Activated naive CD4-positive, alpha-beta T cell treated with anti-CD3 and anti-CD28 coated beads, Interleukin-2, amount 10 ng/mL, durations not matched to agents 7 days and 5 days (primary cell): ENCODE measurements around the gene LHFPL4.

Source experiments
- CTCF ChIA-PET: fragments of 350-600 bp; sonication (Branson Sonifier 250); formaldehyde crosslinking; loops from one replicate; lab custom pipeline; 2021; ENCODE audit warnings: antibody characterized with exemption; lab: Charles Lee
- DNase-seq: peaks from one replicate; pipeline ENCODE4 v3.0.0-alpha.2; 2020
- H3K27ac Mint-ChIP-seq: one replicate; pipeline ENCODE4 v1.8.0; 2021; ENCODE audit warnings: mild to moderate bottlenecking, moderate library complexity, mixed read lengths
- H3K27me3 Mint-ChIP-seq: one replicate; pipeline ENCODE4 v1.8.0; 2021; ENCODE audit warnings: mild to moderate bottlenecking, mixed read lengths
- H3K36me3 Mint-ChIP-seq: one replicate; pipeline ENCODE4 v1.8.0; 2021; ENCODE audit warnings: mixed read lengths
- H3K4me1 Mint-ChIP-seq: one replicate; pipeline ENCODE4 v1.8.0; 2021; ENCODE audit warnings: mixed read lengths
- H3K4me3 Mint-ChIP-seq: one replicate; pipeline ENCODE4 v1.8.0; 2021; ENCODE audit warnings: mild to moderate bottlenecking, moderate library complexity, mixed read lengths
- H3K9me3 Mint-ChIP-seq: one replicate; pipeline ENCODE4 v1.8.0; 2021; ENCODE audit warnings: mixed read lengths

The LHFPL4 gene

DNA sequence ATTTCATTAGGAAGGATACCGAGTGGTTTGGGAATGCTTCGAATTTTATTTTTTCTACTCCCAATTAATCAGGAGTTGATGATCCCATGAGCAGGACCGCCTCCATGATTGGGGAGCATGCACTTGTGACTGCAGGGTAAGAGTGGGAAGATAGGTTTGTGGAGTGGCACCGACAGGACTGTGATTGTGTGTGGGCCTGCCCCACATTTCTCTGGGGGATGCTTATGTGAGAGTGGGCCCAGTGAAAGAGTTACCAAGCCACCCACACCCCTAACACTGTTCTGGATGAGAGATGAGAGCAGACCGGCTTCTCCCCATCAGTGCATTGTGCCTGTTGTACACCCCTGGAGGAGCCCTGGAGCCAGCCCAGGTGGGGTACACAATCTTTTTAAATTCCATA lies 76.7 kb downstream of the LHFPL4 start:
- H3K4me3 Mint-ChIP-seq = no peak overlapping the region
- H3K27ac Mint-ChIP-seq = no peak overlapping the region
- no peak for DNase-seq
- peaks cover 69% of the 10 kb centered on the region for H3K36me3 Mint-ChIP-seq
- H3K9me3 Mint-ChIP-seq = no peaks in the 10 kb centered on the region
- CTCF ChIA-PET = no interaction called here
- H3K4me1 Mint-ChIP-seq = no peaks in the 10 kb centered on the region
- H3K27me3 Mint-ChIP-seq = no peaks in the 10 kb centered on the region

DNA sequence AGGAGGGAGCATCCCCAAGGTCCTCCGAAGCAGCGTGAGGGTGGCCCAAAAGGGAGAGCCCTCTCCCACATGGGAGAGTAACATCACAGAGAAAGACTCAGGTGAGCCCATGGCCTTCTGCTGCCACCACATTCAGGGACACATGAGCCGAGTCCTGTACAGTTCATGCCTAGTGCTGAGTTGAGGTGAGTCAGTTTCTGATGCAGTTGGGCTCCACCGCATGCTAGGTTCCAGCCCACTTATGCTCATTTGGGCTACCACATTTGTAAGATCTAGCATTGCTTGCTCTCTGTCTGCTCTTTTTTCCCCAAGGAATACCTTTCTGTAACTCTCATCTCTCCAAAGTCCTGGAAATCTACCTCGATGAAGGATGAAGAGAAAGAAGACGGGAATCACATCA lies 79.1 kb downstream of the LHFPL4 start:
- DNase-seq = no peak
- H3K9me3 Mint-ChIP-seq = no peaks in the 10 kb centered on the region
- H3K36me3 Mint-ChIP-seq = peaks cover 79% of the 10 kb centered on the region
- H3K4me3 Mint-ChIP-seq = no peak overlapping the region
- H3K4me1 Mint-ChIP-seq = no peaks in the 10 kb centered on the region
- CTCF ChIA-PET = no interaction called here
- no peak overlapping the region for H3K27ac Mint-ChIP-seq
- no peaks in the 10 kb centered on the region for H3K27me3 Mint-ChIP-seq

DNA sequence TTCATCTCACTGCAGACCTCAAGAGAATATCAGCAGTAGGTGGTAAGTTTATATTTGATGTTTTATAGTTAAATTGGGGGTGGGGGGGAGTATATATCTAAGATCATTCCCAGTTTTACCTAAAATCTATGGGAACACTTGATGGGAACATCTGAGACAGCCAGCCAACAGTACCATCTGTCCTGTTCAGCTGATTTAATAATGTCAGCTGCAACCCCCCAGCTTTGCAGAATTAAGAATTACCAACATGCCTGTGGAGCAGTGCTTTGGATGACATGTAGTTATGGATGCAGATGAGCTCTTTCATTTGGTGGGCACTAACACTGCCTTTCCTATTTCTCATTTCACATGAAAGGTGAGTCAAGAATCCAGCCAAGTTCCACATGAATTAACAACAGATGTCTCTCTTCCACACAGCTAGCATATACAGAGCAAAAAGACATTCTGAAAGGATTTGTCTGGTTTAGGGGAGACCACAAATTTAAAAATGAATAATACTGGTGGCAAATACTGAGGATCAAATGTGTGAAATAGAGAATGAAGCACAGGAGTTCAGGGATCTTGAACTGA lies 80.0 kb downstream of the LHFPL4 start:
- no peak for DNase-seq
- H3K9me3 Mint-ChIP-seq = no peaks in the 10 kb centered on the region
- H3K4me1 Mint-ChIP-seq = no peaks in the 10 kb centered on the region
- H3K27me3 Mint-ChIP-seq = no peaks in the 10 kb centered on the region
- H3K27ac Mint-ChIP-seq = no peak overlapping the region
- no peak overlapping the region for H3K4me3 Mint-ChIP-seq
- CTCF ChIA-PET = no interaction called here
- H3K36me3 Mint-ChIP-seq = peaks cover 75% of the 10 kb centered on the region

DNA sequence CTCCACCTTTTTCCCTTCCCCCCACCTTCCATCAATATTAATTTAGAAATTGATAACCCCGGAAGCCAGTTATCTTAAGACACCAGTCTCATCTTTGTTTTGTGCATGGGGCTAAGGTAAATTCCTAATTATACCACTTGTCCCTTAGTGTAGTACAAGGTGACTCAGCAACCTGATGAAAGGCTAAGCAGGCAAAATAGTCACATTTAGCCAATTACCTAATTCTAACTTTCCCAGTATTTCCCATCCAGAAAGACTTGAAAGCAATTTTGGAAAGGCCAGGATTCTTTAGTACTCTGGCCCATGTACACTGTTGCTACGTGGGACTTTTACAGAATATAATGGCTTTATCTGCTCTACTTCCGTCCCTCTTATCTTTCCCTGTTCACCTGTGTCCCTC lies 83.6 kb downstream of the LHFPL4 start:
- no peak overlapping the region for H3K27ac Mint-ChIP-seq
- H3K9me3 Mint-ChIP-seq = no peaks in the 10 kb centered on the region
- no peaks in the 10 kb centered on the region for H3K4me1 Mint-ChIP-seq
- CTCF ChIA-PET = no interaction called here
- no peak overlapping the region for H3K4me3 Mint-ChIP-seq
- DNase-seq = no peak
- no peaks in the 10 kb centered on the region for H3K27me3 Mint-ChIP-seq
- peaks cover 68% of the 10 kb centered on the region for H3K36me3 Mint-ChIP-seq

DNA sequence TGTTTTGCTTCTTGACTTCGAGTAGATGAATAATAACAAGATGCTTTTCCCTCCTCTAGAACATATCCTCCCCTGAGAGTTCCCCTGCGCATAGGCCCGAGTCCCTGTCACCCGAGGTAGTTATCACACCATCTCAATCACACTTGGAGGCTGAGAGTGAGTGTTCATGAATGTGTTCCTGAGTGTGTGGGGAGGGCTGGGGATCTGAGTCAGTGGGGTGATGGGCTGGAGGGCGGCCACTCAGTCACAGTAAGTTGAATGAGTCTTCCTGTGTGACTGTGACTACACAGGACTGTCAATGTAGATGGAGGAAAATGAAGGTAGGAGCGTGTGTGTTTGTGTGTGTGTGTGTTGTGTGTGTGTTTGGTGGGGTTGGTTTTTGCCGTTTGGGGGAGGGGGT lies 85.2 kb downstream of the LHFPL4 start:
- Mint-ChIP-seq H3K9me3 (no peaks in the 10 kb centered on the region), H3K36me3 (peaks cover 66% of the 10 kb centered on the region), H3K27me3 (no peaks in the 10 kb centered on the region), H3K4me1 (no peaks in the 10 kb centered on the region), H3K27ac (no peak overlapping the region), H3K4me3 (no peak overlapping the region)
- CTCF ChIA-PET = no interaction called here
- DNase-seq = no peak

DNA sequence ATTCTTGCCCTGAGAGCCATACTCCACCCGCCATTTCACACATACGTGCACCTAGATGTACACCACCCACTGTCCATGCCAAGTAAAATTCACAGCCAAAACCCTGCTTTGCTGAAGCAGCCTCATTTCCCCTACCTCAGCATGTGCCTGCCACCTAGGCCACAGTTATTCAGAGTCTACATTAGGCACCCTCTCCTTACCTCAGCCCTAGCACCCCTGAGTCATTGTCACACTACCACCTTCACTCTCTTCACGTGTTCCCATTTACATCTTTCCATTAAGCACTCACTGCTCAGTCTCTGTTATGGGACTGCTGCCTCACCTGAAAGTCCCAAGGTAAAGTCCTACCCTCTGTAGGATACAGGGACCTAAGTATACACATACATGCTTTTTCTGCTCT lies 86.2 kb downstream of the LHFPL4 start:
- Mint-ChIP-seq H3K9me3 (no peaks in the 10 kb centered on the region), H3K36me3 (peaks cover 58% of the 10 kb centered on the region), H3K27me3 (no peaks in the 10 kb centered on the region), H3K27ac (peak overlapping the region; percentile 50), H3K4me3 (no peak overlapping the region), H3K4me1 (no peaks in the 10 kb centered on the region)
- DNase-seq = no peak
- CTCF ChIA-PET = no interaction called here

DNA sequence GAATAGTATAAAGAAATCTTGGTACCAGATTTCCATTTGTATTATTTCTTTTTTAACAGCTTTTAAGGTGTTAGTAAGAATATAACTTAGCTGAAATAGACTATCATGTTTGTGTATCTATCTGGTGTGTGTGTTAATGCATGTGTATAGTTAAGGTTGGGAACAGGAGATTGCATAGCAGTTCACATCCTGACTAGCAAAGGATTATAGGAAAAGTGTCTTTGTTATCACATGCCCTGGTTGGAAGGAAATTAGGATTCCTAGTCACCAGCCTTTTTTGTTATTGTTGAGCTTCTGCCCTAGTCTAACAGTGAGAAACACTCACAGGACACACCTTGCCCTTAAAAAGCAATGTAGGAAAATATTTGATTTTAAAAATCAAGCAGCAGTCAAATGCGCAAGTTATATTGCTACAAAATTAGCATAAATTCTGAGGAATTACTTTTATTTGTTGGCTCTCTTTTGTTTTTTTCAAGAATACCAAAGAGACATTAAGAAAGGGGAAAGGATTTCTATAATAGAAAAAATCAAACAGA lies 98.0 kb downstream of the LHFPL4 start:
- Mint-ChIP-seq H3K27ac (no peak overlapping the region), H3K4me3 (no peak overlapping the region), H3K9me3 (no peaks in the 10 kb centered on the region), H3K36me3 (peaks cover 26% of the 10 kb centered on the region), H3K27me3 (no peaks in the 10 kb centered on the region), H3K4me1 (peaks cover 25% of the 10 kb centered on the region)
- CTCF ChIA-PET = interaction anchor here (1.1 kb wide), 1 partner anchor 102 kb away, joined by 4 read pairs; no protein-coding TSS in a partner anchor
- DNase-seq = no peak

DNA sequence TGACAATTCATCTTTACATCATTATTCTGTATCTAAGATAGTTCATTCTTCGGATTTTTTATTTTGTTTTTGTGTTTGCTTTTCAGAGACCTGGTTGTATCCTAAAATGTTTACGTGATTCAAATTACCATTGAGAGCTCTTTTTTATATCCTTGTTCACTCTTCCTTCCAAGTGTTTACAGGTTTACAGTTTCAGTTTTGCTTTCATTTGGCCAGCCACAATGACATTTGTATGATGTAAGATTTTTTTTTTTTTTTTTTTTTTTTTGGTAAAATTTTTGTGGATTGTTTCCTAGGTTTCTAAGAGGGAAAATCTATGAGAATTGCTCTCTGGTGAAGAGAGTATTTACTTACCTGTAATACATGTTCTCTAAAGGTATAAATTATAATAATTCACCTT lies 101.2 kb downstream of the LHFPL4 start:
- Mint-ChIP-seq H3K27ac (peak overlapping the region; percentile 92), H3K4me1 (peaks cover 32% of the 10 kb centered on the region), H3K27me3 (no peaks in the 10 kb centered on the region), H3K9me3 (no peaks in the 10 kb centered on the region), H3K36me3 (peaks cover 48% of the 10 kb centered on the region), H3K4me3 (peak overlapping the region; percentile 37)
- no peak for DNase-seq
- CTCF ChIA-PET = interaction anchor here (1.0 kb wide), 1 partner anchor 90 kb away, joined by 3 read pairs; the partner anchor contains the start of gene THUMPD3

DNA sequence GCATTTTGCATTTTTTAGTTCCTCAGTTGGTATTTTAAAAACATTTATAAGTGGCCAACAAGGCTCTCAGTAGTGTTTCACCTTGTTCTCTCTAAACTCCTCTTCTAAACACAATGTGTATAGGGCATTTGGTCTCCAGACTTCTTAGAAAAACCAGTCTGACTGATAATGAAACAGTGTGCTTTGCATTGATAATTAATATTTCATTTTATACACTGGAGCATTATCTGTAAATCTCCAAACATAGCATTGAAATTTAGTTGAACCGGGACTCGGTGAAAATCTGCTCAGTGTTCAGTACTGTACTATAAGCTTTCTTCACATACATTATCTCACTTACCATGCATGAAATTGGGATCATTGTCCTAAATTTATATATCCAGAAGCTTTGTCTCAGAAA lies 102.6 kb downstream of the LHFPL4 start:
- peak overlapping the region; percentile 92 for H3K27ac Mint-ChIP-seq
- CTCF ChIA-PET = interaction anchor here (1.2 kb wide), 1 partner anchor 98 kb away, joined by 3 read pairs; no protein-coding TSS in a partner anchor
- no peaks in the 10 kb centered on the region for H3K9me3 Mint-ChIP-seq
- H3K27me3 Mint-ChIP-seq = no peaks in the 10 kb centered on the region
- peaks cover 32% of the 10 kb centered on the region for H3K4me1 Mint-ChIP-seq
- no peak overlapping the region for H3K4me3 Mint-ChIP-seq
- peaks cover 53% of the 10 kb centered on the region for H3K36me3 Mint-ChIP-seq
- DNase-seq = no peak

DNA sequence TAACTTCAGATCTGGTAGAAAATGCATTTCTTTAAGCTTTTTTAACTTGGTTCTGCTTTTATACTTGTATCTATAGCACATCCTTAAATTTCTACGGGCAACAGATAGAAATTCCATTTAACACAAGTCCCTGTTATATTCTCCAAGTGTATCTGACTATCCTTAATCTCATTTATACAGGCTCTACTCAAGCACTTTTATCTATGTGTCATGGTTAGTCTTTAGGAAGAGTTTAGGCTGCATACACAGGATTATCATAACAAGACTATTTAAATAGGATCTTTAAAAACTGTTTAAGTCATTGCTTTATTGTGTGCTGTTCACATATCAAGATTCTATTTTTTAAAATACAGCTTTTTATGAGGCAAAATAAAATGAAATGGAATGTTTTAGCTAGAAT lies 103.5 kb downstream of the LHFPL4 start:
- H3K9me3 Mint-ChIP-seq = no peaks in the 10 kb centered on the region
- H3K4me1 Mint-ChIP-seq = peaks cover 32% of the 10 kb centered on the region
- CTCF ChIA-PET = no interaction called here
- H3K4me3 Mint-ChIP-seq = no peak overlapping the region
- DNase-seq = no peak
- peaks cover 52% of the 10 kb centered on the region for H3K36me3 Mint-ChIP-seq
- H3K27ac Mint-ChIP-seq = no peak overlapping the region
- no peaks in the 10 kb centered on the region for H3K27me3 Mint-ChIP-seq

DNA sequence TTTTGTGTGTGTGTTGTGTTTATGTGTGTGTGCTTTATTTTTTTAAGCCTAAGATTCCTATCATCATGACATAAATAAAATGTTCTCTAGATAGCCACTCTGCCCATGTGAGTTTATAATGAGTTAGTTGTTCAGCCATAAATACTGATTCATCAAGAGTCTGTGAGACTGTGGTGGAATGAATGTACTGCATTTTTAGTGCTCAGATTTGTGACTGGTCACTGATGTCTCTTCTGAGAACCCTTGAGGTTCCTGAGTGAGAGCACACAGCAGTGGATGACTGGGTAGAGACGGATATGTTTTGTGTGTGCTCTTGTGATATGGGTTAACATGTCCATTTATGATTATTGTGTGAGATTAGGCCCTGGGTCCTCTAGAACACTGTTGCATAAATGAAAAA lies 105.0 kb downstream of the LHFPL4 start:
- no peaks in the 10 kb centered on the region for H3K9me3 Mint-ChIP-seq
- no peak overlapping the region for H3K4me3 Mint-ChIP-seq
- H3K4me1 Mint-ChIP-seq = peaks cover 32% of the 10 kb centered on the region
- H3K27ac Mint-ChIP-seq = no peak overlapping the region
- no peaks in the 10 kb centered on the region for H3K27me3 Mint-ChIP-seq
- H3K36me3 Mint-ChIP-seq = peaks cover 55% of the 10 kb centered on the region
- CTCF ChIA-PET = no interaction called here
- no peak for DNase-seq
